Upper lobe of left lung (tissue), 6 donors: ENCODE results near the gene ADCY2. TPM values are rescaled to one million over a fixed set of nuclear protein-coding genes. Genes with fewer than 3 reads are reported as not detected.

Experiments used
- ATAC-seq, 2 donors: fragments of 200-7000 bp; cut with Tn5 transposase; one replicate each; pipeline ENCODE4 v1.9.1; 2022; ENCODE audit warnings: mild to moderate bottlenecking in 2 of 2, moderate library complexity in 2 of 2; ENCODE audit not compliant: low FRiP score in 2 of 2
- DNase-seq, 2 donors: peaks; one replicate each; pipeline ENCODE4 v3.0.0-alpha.2; 2019 to 2020
- H3K27ac ChIP-seq, 4 donors: fragments of 200-600 bp; sonication (generic); one replicate each; pipeline ENCODE4 v1.5.1; 2016 to 2019
- H3K27me3 ChIP-seq, 4 donors: fragments of 200-600 bp; sonication (generic); one replicate each; pipeline ENCODE4 v1.5.1; 2017 to 2019
- H3K36me3 ChIP-seq, 4 donors: fragments of 200-600 bp; sonication (generic); one replicate each; pipeline ENCODE4 v1.5.1; 2016 to 2019
- H3K4me1 ChIP-seq, 4 donors: fragments of 200-600 bp; sonication (generic); one replicate each; pipeline ENCODE4 v1.5.1; 2018 to 2019
- H3K4me3 ChIP-seq, 4 donors: fragments of 200-600 bp; sonication (generic); one replicate each; pipeline ENCODE4 v1.5.1; 2017 to 2019; ENCODE audit warnings: mild to moderate bottlenecking in 2 of 4, moderate library complexity in 1 of 4
- H3K9me3 ChIP-seq, 4 donors: fragments of 200-600 bp; sonication (generic); one replicate each; pipeline ENCODE4 v1.5.1; 2018 to 2019
- EP300 ChIP-seq, 4 donors: sonication (generic); formaldehyde crosslinking; IDR thresholded peaks; one replicate each; pipeline ENCODE4 v1.5.1; 2017; ENCODE audit warnings: antibody characterized with exemption in 4 of 4, control low read depth in 2 of 4
- POLR2A ChIP-seq, 4 donors: fragments of 450-650 bp; IDR thresholded peaks; one replicate each; pipeline ENCODE4 v1.5.1; 2016 to 2017; ENCODE audit warnings: antibody characterized with exemption in 4 of 4, mild to moderate bottlenecking in 2 of 4
- POLR2AphosphoS5 ChIP-seq, 2 donors: sonication (generic); formaldehyde crosslinking; IDR thresholded peaks; one replicate each; pipeline ENCODE4 v1.5.1; 2017; ENCODE audit warnings: antibody characterized with exemption in 2 of 2
- WGBS, 2 donors: methylation state at CpG; one replicate each; pipeline ENCODE4 v1.1.5; 2017 to 2018; 5-methylcytosine and 5-hydroxymethylcytosine counted together
- total RNA-seq, 6 donors: library from RNA; depleted of rRNA in 4 of 6; stranded (reverse); fragments of >200 nt in 4 of 6; gene quantifications; one replicate each; pipeline versions ENCODE4 v1.1.0 to v1.2.1, GENCODE V29; 2016 to 2021
- TF ChIP-seq, protein P1 (sequence below), 6 experiments: fragments of 450-650 bp in 4 of 6; fragments of 200-600 bp in 2 of 6; sonication (generic) in 2 of 6; IDR thresholded peaks; one replicate each; pipeline ENCODE4 v1.5.1; 2016 to 2019; ENCODE audit warnings: antibody characterized with exemption in 6 of 6
- donor health status: DM: no; HTN: no; CAD: no; lungs with moderate emphysema.
- donor health status: DM: no; HTN: yes; CAD: no; lungs with severe emphysema.

The ADCY2 gene
- total RNA-seq, 6 donors from 2014 or later: 0.20 to 2.4 (median 0.46) TPM; not detected in 1

GRCh38 chr5:7868427-7868772, 472.5 kb downstream of the ADCY2 start:
- peaks cover 21 to 43% (median 28%) of the 10 kb centered on the region in 4 donors for H3K4me1 ChIP-seq
- peaks cover 0 to 15% (median 1%) of the 10 kb centered on the region in 4 donors for H3K36me3 ChIP-seq
- peak overlapping the region; percentile 71 to 99 (median 84) for H3K4me3 ChIP-seq
- H3K27ac ChIP-seq: peak overlapping the region; percentile 82 to 91 (median 90)
- peak in 1 of 2 donors; percentile 1 for ATAC-seq
- H3K27me3 ChIP-seq: no peaks in the 10 kb centered on the region
- no peak for DNase-seq
- 0 to 1% methylated on average over 8 of the region's 8 CpGs for WGBS, 2 donors
- H3K9me3 ChIP-seq: no peaks in the 10 kb centered on the region
- TF ChIP-seq POLR2AphosphoS5 (IDR thresholded peaks at IDR 0.05): no peak
- TF ChIP-seq POLR2A (IDR thresholded peaks at IDR 0.05): no peak
- TF ChIP-seq EP300 (IDR thresholded peaks at IDR 0.05): no peak
- TF ChIP-seq, protein P1, sequence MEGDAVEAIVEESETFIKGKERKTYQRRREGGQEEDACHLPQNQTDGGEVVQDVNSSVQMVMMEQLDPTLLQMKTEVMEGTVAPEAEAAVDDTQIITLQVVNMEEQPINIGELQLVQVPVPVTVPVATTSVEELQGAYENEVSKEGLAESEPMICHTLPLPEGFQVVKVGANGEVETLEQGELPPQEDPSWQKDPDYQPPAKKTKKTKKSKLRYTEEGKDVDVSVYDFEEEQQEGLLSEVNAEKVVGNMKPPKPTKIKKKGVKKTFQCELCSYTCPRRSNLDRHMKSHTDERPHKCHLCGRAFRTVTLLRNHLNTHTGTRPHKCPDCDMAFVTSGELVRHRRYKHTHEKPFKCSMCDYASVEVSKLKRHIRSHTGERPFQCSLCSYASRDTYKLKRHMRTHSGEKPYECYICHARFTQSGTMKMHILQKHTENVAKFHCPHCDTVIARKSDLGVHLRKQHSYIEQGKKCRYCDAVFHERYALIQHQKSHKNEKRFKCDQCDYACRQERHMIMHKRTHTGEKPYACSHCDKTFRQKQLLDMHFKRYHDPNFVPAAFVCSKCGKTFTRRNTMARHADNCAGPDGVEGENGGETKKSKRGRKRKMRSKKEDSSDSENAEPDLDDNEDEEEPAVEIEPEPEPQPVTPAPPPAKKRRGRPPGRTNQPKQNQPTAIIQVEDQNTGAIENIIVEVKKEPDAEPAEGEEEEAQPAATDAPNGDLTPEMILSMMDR (IDR thresholded peaks at IDR 0.05): no peak

DNA sequence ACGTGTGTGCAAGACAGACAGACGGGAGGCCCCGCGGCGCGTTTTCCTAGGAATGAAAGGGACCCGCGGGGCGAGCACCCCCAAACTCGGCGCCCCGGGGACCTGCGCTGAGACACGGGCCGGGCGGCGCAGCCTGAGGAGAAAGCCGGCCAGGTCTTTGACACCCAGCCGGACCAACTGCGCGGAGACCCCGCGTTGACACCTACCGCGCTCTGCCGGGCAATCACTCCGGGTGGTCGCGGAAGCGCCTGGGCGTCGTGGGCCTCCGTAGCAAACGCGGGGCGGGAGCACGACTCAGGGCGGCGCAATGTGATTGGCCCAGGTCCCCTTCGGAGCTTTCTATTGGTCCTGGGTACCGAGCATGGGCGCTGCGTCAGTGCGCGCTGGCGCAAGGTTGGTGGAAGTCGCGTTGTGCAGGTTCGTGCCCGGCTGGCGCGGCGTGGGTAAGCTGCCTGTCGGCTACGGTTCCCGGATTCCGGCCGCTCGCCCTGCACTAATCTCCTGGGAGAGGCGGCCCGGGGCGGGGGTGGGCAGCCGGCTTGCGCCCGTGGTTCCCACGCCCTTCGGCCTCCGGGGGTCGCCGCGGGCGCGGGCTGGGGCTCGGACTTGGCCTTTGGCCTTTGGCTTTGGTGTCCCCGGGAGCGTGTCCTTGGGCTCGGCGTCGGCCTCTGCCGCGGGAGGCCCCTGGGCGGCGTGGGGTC, 473.0 kb downstream of the ADCY2 start, which contains the start of the genes FASTKD3 and MTRR:
TSS of gene FASTKD3 (minus strand) at position 259 of the 701 bp plus-strand sequence. CDS start 948 bp downstream, outside the sequence.
TSS of gene MTRR (plus strand) at position 376 of the 701 bp plus-strand sequence. CDS start 1,647 bp downstream, outside the sequence.
- DNase-seq (peak; percentile 95 to 98), ATAC-seq (peak; percentile 99 to 100)
- peak in 3 of 4 donors; percentile 52 to 94 (median 66) for TF ChIP-seq POLR2A (IDR thresholded peaks at IDR 0.05)
- TF ChIP-seq EP300 (IDR thresholded peaks at IDR 0.05): no peak
- TF ChIP-seq, protein P1 (IDR thresholded peaks at IDR 0.05): peak in 2 of 6 experiments; percentile 32 to 35
- TF ChIP-seq POLR2AphosphoS5 (IDR thresholded peaks at IDR 0.05): peak; percentile 70 to 91
- WGBS, 2 donors: 1% methylated on average over 18 to 65 of the region's 83 CpGs
- Histone ChIP-seq H3K9me3 (no peaks in the 10 kb centered on the region), H3K4me1 (peaks cover 21 to 43% (median 28%) of the 10 kb centered on the region in 4 donors), H3K4me3 (peak within 1 kb of the TSS; percentile 71 to 99 (median 84)), H3K27me3 (no peaks in the 10 kb centered on the region), H3K27ac (peak within 1 kb of the TSS; percentile 82 to 91 (median 90)), H3K36me3 (peaks cover 0 to 15% (median 1%) of the 10 kb centered on the region in 4 donors)

- WGBS, 2 donors: 3 to 5% methylated on average over 10 to 15 of the region's 41 CpGs
- Histone ChIP-seq H3K4me3 (peak overlapping the region; percentile 71 to 99 (median 84)), H3K36me3 (peaks cover 0 to 17% (median 1%) of the 10 kb centered on the region in 4 donors), H3K27me3 (no peaks in the 10 kb centered on the region), H3K27ac (peak overlapping the region; percentile 82 to 91 (median 90)), H3K9me3 (no peaks in the 10 kb centered on the region), H3K4me1 (peaks cover 21 to 49% (median 28%) of the 10 kb centered on the region in 4 donors)
- DNase-seq: no peak
- peak in 1 of 2 donors; percentile 78 for ATAC-seq
- TF ChIP-seq, protein P1 (IDR thresholded peaks at IDR 0.05): no peak
- TF ChIP-seq POLR2AphosphoS5 (IDR thresholded peaks at IDR 0.05): no peak
- no peak for TF ChIP-seq POLR2A (IDR thresholded peaks at IDR 0.05)
- no peak for TF ChIP-seq EP300 (IDR thresholded peaks at IDR 0.05)
These were observed 473.7 kb downstream of the ADCY2 start for GRCh38 chr5:7869474-7870136.

DNA sequence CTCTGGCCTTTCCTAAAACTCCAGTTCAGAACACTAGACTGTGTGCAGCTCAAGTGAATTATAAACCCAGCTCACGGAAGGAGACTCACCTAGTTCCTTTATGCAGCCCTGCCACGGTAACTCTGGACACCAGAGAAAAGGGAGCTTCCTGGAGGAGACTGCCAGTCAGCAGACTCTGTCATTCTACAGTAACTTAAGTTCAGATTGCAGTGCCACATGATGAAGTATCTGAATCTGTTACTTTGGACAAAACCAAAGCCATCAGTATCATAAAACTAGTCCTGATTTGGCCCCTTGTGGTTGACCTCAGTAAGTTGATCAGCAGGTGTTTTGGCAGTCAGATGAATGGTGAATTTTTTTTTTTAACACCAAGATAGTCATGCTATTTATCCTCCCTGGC, 475.7 kb downstream of the ADCY2 start:
- TF ChIP-seq POLR2AphosphoS5 (IDR thresholded peaks at IDR 0.05) (no peak), POLR2A (IDR thresholded peaks at IDR 0.05) (peak in 1 of 4 donors; percentile 15), EP300 (IDR thresholded peaks at IDR 0.05) (no peak)
- TF ChIP-seq, protein P1 (IDR thresholded peaks at IDR 0.05): no peak
- peaks cover 24 to 55% (median 28%) of the 10 kb centered on the region in 4 donors for H3K4me1 ChIP-seq
- no peaks in the 10 kb centered on the region for H3K9me3 ChIP-seq
- no peaks in the 10 kb centered on the region for H3K27me3 ChIP-seq
- DNase-seq (no peak), ATAC-seq (no peak)
- 70 to 80% methylated on average over 2 of the region's 2 CpGs for WGBS, 2 donors
- H3K36me3 ChIP-seq: peaks cover 11 to 33% (median 17%) of the 10 kb centered on the region in 4 donors
- H3K4me3 ChIP-seq: peak overlapping the region in 2 of 4 donors; percentile 71 to 99
- peak overlapping the region in 2 of 4 donors; percentile 90 to 91 for H3K27ac ChIP-seq
